Upper lobe of left lung (tissue), 6 donors: ENCODE data around the gene FXYD1. TPM values are rescaled to one million over a fixed set of nuclear protein-coding genes. Genes with fewer than 3 reads are reported as not detected.
"Not testable (repeated sequence)": the region's sequence is repeated elsewhere in the genome, so short reads cannot be mapped to it uniquely, and the experiment has no call there.

Source experiments
- ATAC-seq, 2 donors: fragments of 200-7000 bp; cut with Tn5 transposase; one replicate each; pipeline ENCODE4 v1.9.1; 2022; ENCODE audit warnings: mild to moderate bottlenecking in 2 of 2, moderate library complexity in 2 of 2; ENCODE audit not compliant: low FRiP score in 2 of 2
- DNase-seq, 2 donors: peaks; one replicate each; pipeline ENCODE4 v3.0.0-alpha.2; 2019 to 2020
- H3K27ac ChIP-seq, 4 donors: fragments of 200-600 bp; sonication (generic); one replicate each; pipeline ENCODE4 v1.5.1; 2016 to 2019
- H3K27me3 ChIP-seq, 4 donors: fragments of 200-600 bp; sonication (generic); one replicate each; pipeline ENCODE4 v1.5.1; 2017 to 2019
- H3K36me3 ChIP-seq, 4 donors: fragments of 200-600 bp; sonication (generic); one replicate each; pipeline ENCODE4 v1.5.1; 2016 to 2019
- H3K4me1 ChIP-seq, 4 donors: fragments of 200-600 bp; sonication (generic); one replicate each; pipeline ENCODE4 v1.5.1; 2018 to 2019
- H3K4me3 ChIP-seq, 4 donors: fragments of 200-600 bp; sonication (generic); one replicate each; pipeline ENCODE4 v1.5.1; 2017 to 2019; ENCODE audit warnings: mild to moderate bottlenecking in 2 of 4, moderate library complexity in 1 of 4
- H3K9me3 ChIP-seq, 4 donors: fragments of 200-600 bp; sonication (generic); one replicate each; pipeline ENCODE4 v1.5.1; 2018 to 2019
- CTCF ChIP-seq, 6 experiments: fragments of 450-650 bp in 4 of 6; fragments of 200-600 bp in 2 of 6; sonication (generic) in 2 of 6; IDR thresholded peaks; one replicate each; pipeline ENCODE4 v1.5.1; 2016 to 2019; ENCODE audit warnings: antibody characterized with exemption in 6 of 6
- EP300 ChIP-seq, 4 donors: sonication (generic); formaldehyde crosslinking; IDR thresholded peaks; one replicate each; pipeline ENCODE4 v1.5.1; 2017; ENCODE audit warnings: antibody characterized with exemption in 4 of 4, control low read depth in 2 of 4
- POLR2A ChIP-seq, 4 donors: fragments of 450-650 bp; IDR thresholded peaks; one replicate each; pipeline ENCODE4 v1.5.1; 2016 to 2017; ENCODE audit warnings: antibody characterized with exemption in 4 of 4, mild to moderate bottlenecking in 2 of 4
- POLR2AphosphoS5 ChIP-seq, 2 donors: sonication (generic); formaldehyde crosslinking; IDR thresholded peaks; one replicate each; pipeline ENCODE4 v1.5.1; 2017; ENCODE audit warnings: antibody characterized with exemption in 2 of 2
- WGBS, 2 donors: methylation state at CpG; one replicate each; pipeline ENCODE4 v1.1.5; 2017 to 2018; 5-methylcytosine and 5-hydroxymethylcytosine counted together
- total RNA-seq, 6 donors: library from RNA; depleted of rRNA in 4 of 6; stranded (reverse); fragments of >200 nt in 4 of 6; gene quantifications; one replicate each; pipeline versions ENCODE4 v1.1.0 to v1.2.1, GENCODE V29; 2016 to 2021
- donor health status: DM: no; HTN: no; CAD: no; lungs with moderate emphysema.
- donor health status: DM: no; HTN: yes; CAD: no; lungs with severe emphysema.

Gene FXYD1
- total RNA-seq, 6 donors from 2014 or later = 3.8 to 64.9 (median 25.2) TPM

- DNase-seq = peak in 1 of 2 donors; percentile 79
- Histone ChIP-seq H3K4me1 (peaks cover 17 to 29% (median 23%) of the 10 kb centered on the region in 4 donors), H3K4me3 (no peak overlapping the region), H3K27ac (peak overlapping the region in 2 of 4 donors; percentile 16 to 85), H3K27me3 (no peaks in the 10 kb centered on the region), H3K36me3 (peaks cover 0 to 4% (median 0%) of the 10 kb centered on the region in 4 donors), H3K9me3 (no peaks in the 10 kb centered on the region)
- no peak for ATAC-seq
- TF ChIP-seq POLR2AphosphoS5 (IDR thresholded peaks at IDR 0.05) (no peak), POLR2A (IDR thresholded peaks at IDR 0.05) (no peak), CTCF (IDR thresholded peaks at IDR 0.05) (no peak), EP300 (IDR thresholded peaks at IDR 0.05) (no peak)
- 30 to 81% methylated on average over 2 to 6 of the region's 20 CpGs for WGBS, 2 donors
These were observed 12.0 kb upstream of the FXYD1 start for GRCh38 chr19:35126624-35126959.

- Histone ChIP-seq H3K4me1 (peaks cover 17 to 24% (median 21%) of the 10 kb centered on the region in 4 donors), H3K36me3 (no peaks in the 10 kb centered on the region), H3K27me3 (no peaks in the 10 kb centered on the region), H3K27ac (no peak overlapping the region), H3K4me3 (no peak overlapping the region), H3K9me3 (no peaks in the 10 kb centered on the region)
- DNase-seq (no peak), ATAC-seq (no peak)
- 85 to 91% methylated on average over 3 to 7 of the region's 7 CpGs for WGBS, 2 donors
- no peak for TF ChIP-seq CTCF (IDR thresholded peaks at IDR 0.05)
- TF ChIP-seq POLR2AphosphoS5 (IDR thresholded peaks at IDR 0.05) = no peak
- TF ChIP-seq POLR2A (IDR thresholded peaks at IDR 0.05) = no peak
- TF ChIP-seq EP300 (IDR thresholded peaks at IDR 0.05) = no peak
These were observed 10.8 kb upstream of the FXYD1 start for GRCh38 chr19:35127871-35128270.

GRCh38 chr19:35128398-35129057, 10.1 kb upstream of the FXYD1 start:
- Histone ChIP-seq H3K36me3 (no peaks in the 10 kb centered on the region), H3K27ac (no peak overlapping the region), H3K27me3 (no peaks in the 10 kb centered on the region), H3K4me1 (peaks cover 11 to 18% (median 15%) of the 10 kb centered on the region in 4 donors), H3K4me3 (no peak overlapping the region), H3K9me3 (no peaks in the 10 kb centered on the region)
- WGBS, 2 donors = 90 to 94% methylated on average over 9 of the region's 9 CpGs
- ATAC-seq = no peak
- TF ChIP-seq CTCF (IDR thresholded peaks at IDR 0.05) = no peak
- no peak for TF ChIP-seq POLR2AphosphoS5 (IDR thresholded peaks at IDR 0.05)
- no peak for TF ChIP-seq POLR2A (IDR thresholded peaks at IDR 0.05)
- no peak for TF ChIP-seq EP300 (IDR thresholded peaks at IDR 0.05)
- DNase-seq = no peak

GRCh38 chr19:35129724-35130274, 8.8 kb upstream of the FXYD1 start:
- H3K4me3 ChIP-seq, H3K36me3 ChIP-seq, H3K4me1 ChIP-seq, H3K27me3 ChIP-seq, H3K27ac ChIP-seq, DNase-seq, H3K9me3 ChIP-seq, ATAC-seq: not testable (repeated sequence)
- WGBS, 2 donors = 64 to 69% methylated on average over 14 of the region's 14 CpGs

GRCh38 chr19:35130761-35131720, 7.6 kb upstream of the FXYD1 start:
- Histone ChIP-seq H3K4me3 (no peak overlapping the region), H3K27ac (no peak overlapping the region), H3K4me1 (peaks cover 0 to 8% (median 5%) of the 10 kb centered on the region in 4 donors), H3K9me3 (no peaks in the 10 kb centered on the region), H3K27me3 (no peaks in the 10 kb centered on the region), H3K36me3 (no peaks in the 10 kb centered on the region)
- TF ChIP-seq EP300 (IDR thresholded peaks at IDR 0.05) (no peak), POLR2A (IDR thresholded peaks at IDR 0.05) (no peak), POLR2AphosphoS5 (IDR thresholded peaks at IDR 0.05) (no peak), CTCF (IDR thresholded peaks at IDR 0.05) (no peak)
- 65 to 69% methylated on average over 11 to 26 of the region's 31 CpGs for WGBS, 2 donors
- ATAC-seq (no peak), DNase-seq (peak in 1 of 2 donors; percentile 81)
